ENCODE data around the gene ATG10. TPM values are rescaled to one million over a fixed set of nuclear protein-coding genes. Genes with fewer than 3 reads are reported as not detected.
"Not testable (repeated sequence)": the region's sequence is repeated elsewhere in the genome, so short reads cannot be mapped to it uniquely, and the experiment has no call there.

The ATG10 gene
- total RNA-seq, 1 donor from 2014 or later: 8.6 TPM

DNA sequence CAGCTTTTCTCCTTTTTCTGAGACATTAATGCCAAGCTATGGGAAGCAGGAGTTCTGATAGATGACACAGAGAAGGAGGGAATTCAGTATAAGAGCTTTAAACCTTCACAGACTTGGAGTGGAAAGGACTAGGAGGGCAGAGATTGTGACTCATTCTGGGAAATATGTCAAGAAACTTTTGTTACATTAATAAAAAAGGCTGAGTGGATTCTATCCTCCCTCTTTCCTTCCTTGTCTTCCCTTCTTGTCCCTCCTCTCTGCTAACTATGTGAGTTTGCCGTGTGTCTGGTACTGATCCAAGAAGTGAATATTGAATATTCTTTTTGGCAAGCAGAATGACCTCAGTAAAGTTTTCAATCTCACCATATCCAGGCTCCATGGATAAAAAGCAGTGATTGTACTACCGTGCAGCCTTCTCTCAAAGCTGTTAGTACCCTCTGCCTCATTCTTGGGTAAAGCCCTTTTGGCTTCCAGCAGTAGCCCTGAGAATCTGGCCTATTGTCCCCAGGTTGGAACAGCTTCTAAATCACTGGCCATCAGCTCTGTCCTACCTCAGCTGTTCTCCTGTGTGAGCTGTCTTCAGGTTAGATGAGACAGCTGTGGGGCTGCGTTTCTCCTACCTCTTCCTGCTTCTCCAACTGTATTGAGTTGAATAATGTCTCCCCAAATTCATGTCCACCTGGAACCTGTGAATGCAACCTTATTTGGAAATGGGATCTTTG lies 73.9 kb downstream of the ATG10 start:
- DNase-seq (ENCODE audit: low spot score in 2 of 2) (no peak), FAIRE-seq (no peak)

DNA sequence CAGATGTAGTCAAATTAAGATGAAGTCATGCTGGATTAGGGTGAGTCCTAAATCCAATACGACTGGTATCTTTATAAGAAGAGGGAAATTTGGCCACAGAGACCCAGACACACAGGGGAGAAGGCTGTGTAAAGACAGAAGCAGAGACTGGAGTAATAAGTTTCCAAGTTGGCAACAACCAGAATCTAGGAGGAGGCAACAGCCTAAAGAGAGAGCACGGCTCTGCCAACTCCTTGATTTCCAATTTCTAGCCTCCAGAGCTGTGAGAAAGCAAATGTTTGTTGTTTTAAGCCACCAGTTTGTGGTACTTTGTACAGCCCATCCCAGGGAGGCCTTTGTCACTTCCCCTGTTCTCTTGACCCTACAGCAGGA lies 74.4 kb downstream of the ATG10 start:
- FAIRE-seq (no peak), DNase-seq (ENCODE audit: low spot score in 2 of 2) (no peak)

DNA sequence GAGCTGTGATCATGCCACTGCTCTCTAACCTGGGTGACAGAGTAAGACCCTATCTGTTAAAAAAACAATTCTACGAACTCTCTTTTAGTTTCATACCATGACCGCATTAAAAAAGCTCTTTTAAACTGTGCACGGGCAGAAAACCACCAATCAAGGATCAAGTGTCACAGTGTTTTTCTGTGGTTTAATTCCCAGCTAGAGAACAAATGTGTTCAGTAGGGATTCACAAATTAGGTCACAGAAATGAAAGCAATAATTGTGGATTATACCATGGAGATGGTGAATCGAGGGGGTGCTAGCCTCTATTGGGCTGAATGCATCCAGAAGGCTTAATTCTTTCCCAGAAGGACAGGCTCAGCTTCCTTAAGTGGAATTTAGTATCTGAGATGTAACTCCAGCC lies 79.1 kb downstream of the ATG10 start:
- FAIRE-seq: no peak
- DNase-seq (ENCODE audit: low spot score in 2 of 2): no peak

DNA sequence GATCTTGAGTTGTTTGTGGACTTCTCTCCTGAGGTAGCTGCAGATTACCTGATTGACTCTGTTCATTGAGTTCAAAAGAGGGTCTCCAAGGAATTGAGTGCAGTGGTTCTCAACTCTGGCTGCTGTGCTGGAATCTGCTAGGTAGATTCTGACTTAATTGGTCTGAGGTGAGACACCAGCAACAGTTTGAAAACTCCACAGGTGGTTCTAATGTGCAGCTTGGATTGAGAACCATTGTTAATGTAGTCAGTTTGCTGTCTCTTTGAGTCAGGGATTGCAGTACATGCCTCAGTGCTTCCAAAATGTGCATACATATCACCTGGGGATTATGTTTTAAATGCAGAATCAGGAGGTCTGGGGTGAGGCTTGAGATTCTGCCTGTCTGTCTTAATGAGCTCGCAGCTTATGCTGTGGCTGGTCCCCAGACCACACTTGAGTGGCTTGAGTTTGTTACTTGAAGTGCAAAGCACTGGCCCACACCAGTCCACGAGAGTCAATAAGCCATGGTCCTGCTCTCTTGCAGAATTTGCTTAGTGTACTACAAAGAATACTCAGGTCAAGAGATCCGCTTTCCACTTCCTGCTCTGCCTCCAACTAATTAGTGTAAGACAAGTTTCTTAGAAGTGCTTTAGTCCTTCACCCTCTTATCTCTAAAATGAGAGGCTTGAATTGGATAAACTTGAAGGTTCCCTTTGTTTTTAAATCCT lies 82.3 kb downstream of the ATG10 start:
- DNase-seq (ENCODE audit: low spot score in 2 of 2) (no peak), FAIRE-seq (no peak)

DNA sequence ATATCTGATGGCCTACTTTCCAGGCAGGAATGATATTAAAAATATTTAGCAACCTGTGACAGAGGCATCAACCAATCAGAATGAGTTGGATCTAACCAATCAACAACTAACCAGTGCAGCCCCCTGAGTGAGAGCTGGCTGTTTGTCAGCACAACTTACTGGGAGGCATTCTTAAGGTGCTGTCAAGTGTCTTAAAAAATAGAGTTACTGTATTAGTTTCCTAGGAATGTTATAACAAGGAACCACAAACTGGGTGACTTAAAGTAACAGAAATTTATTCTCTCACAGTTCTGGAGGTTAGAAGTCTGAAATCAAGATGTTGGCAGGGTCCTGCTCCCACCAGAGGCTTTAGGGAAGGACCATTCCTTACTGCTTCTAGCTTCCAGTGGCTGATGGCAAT lies 85.2 kb downstream of the ATG10 start:
- no peak for FAIRE-seq
- no peak for DNase-seq (ENCODE audit: low spot score in 2 of 2)

DNA sequence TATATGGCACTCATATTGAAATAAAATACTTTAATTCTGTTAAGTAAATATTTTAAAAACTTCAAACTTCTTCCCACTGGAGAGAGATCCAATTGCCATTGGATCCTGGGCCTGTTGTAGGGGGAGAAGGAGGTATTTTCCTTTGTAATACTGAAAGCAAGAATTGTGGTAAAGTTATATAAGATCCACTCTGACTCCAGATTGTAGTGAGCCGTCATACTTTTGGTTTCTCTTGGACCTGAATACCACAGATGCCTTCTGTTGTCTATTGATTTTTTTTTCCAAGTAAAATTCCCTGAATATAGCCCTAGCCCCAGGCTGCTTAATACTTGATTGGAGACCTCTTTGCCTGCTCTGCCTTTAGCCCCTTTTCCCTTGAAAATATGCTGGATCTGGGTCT lies 86.9 kb downstream of the ATG10 start:
- DNase-seq (ENCODE audit: low spot score in 2 of 2) (no peak), FAIRE-seq (no peak)

DNA sequence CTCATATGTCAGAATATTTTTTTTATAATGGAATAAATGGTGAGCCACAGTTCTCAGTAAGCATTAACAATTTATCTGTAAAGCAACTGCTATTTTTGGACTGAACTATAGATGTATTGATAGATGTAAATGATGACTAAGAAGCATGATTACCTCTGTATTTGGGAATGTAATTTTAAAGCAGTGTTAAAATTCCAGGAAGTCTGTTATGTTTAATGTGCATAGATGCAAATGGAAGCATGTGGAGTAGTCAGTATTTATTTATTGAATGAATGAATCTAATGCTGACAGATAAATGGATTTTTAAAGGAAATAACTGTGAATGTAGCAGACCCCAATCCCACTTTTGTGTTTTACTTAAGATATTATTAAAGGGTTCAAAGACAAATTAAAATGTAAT lies 95.0 kb downstream of the ATG10 start:
- no peak for FAIRE-seq
- DNase-seq (ENCODE audit: low spot score in 2 of 2): no peak

DNA sequence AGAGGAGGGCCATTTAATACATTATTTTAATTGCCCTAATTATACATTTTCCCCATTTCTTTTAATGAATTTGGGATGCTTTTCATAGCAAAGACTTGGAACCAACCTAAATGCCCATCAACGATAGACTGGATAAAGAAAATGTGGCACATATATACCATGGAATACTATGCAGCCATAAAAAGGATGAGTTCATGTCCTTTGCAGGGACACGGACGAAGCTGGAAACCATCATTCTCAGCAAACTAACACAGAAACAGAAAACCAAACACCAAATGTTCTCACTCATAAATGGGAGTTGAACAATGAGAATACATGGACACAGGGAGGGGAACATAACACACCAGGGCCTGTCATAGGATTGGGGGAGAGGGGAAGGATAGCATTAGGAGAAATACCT lies 96.2 kb downstream of the ATG10 start:
- DNase-seq (ENCODE audit: low spot score in 2 of 2); FAIRE-seq: not testable (repeated sequence)

DNA sequence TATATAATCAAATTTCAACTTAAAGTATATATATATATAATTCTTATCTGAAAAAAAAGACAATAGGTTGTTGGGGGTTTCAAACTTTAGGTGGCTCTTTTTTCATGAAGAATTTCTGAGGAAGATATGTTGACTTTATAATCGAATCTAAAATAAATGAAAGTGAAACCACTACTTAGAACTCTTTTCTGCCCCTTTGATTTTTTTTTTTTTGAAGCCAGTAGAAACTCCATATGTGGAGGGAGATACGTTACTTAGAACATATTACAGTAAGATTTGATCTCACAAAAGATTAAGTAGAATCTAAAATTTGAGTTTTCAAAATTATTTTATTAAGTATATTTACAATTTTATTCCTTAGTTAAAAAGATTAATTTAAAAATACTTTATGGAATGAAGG lies 96.9 kb downstream of the ATG10 start:
- no peak for DNase-seq (ENCODE audit: low spot score in 2 of 2)
- peak; percentile 76 for FAIRE-seq

DNA sequence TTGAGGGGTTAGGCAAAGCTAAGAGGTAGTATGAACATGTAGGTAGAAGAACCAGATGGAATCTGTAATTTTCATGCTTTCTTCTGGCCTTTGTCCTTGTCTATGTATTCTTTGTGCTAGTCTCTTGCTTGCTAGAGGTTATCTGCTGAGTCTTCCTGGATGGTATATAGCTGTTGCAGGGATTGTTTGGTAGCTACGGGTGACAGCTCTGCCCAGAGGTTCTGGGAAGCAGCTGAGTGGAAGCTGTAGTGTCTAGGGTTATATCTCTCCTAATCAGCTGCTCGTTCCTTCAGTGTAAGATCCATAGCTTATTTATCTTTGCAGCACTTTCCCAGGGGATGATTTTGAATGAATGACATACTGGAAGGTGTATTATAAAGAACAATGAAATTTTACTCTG lies 100.3 kb downstream of the ATG10 start:
- FAIRE-seq: no peak
- DNase-seq (ENCODE audit: low spot score in 2 of 2): no peak

DNA sequence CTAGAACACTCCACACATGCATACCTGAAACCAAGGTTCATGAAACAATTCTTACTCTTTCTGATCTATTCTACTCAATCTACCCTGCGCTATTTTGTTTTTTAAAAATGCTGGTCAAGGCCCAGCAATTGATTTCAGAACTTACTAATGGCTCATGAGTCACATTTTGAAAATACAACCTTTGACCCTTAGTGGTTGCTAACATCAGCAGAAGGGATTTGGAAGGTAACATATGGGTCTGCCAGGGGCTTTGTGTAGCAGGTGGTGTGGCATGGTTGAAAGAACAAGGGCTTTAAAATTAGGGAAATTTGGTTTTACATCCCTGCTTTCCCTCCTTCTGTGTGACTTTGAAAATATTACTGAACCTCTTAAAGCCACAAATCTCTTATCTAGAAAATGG lies 101.4 kb downstream of the ATG10 start:
- FAIRE-seq (no peak), DNase-seq (ENCODE audit: low spot score in 2 of 2) (no peak)

DNA sequence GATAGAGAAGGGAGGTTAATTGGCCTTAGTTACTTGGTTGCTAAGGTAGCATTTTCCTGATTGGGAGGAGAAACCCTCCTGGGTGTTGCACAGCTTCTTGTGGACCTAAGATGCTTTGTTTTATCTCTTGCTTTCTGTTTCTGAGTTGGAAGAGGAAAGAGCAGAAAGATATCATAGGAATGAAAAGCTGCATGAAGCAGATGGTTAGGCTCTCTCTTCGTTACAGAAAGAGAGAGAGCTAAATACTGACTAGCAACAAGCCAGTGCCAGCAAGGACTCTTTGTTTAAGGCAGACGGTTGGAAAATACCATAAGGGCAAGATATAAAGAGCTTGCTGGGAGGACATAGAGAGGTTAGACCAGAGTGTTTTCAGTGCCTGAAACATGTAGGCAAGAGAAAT lies 103.1 kb downstream of the ATG10 start:
- FAIRE-seq: no peak
- no peak for DNase-seq (ENCODE audit: low spot score in 2 of 2)

DNA sequence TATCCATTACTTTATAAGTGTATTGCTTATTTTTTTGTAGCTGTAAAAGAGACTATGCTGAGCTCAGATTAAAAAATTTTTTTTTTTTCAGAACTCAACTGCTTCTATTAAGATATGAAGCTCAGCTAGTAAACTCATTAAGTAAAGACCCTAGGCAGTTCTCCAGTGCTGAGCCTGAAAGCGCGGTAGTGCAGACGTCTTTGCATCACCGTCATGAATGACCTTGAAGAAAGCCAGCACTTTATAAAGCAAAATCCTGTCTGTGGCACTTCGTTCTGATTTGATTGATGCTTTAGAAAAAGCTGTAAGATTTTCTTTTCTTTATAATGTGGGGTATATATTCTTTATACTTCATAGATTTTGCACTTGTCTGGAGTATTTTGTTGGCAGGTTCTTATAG lies 105.7 kb downstream of the ATG10 start:
- no peak for DNase-seq (ENCODE audit: low spot score in 2 of 2)

DNA sequence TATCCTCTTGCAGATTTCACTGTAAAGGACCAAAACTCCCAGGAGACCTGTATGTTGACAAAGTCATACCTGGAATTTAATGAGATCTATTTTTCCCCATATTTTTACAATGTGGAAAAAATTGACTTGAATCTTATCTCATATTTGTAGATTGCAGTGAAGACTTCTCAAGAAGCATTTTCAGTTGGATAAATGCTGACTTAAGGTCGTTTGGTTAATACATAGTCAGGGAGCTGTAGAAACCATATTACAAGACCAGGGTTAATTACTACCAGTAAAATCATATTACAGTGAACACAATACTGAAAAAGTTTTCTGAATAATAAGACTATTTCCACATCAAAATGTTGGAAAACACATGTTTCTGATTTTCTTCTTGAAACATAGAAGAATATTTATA lies 119.8 kb downstream of the ATG10 start:
- FAIRE-seq: no peak
- no peak for DNase-seq (ENCODE audit: low spot score in 2 of 2)

More for the DNA sequence above, 105.7 kb downstream of the ATG10 start:
- FAIRE-seq: no peak

DNA sequence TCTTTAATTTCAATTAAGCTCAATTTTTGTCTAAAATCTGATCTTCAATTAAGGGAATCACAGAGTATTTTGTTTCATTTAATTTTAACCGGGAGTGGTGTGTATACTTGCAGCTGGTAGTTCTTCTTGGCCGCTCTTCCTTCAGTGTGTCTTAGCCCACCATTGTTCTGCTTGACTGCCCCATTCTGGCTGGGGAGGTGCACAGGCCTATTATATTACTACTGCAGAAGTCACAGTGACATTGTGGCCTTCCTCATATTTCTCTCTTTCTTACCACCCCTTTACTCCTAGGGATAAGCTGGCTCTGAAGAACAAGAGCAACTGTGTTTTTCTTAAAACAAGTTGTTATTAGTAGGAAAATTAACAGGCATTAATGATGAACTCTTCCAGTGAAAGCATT lies 123.7 kb downstream of the ATG10 start:
- no peak for FAIRE-seq
- DNase-seq (ENCODE audit: low spot score in 2 of 2): no peak

DNA sequence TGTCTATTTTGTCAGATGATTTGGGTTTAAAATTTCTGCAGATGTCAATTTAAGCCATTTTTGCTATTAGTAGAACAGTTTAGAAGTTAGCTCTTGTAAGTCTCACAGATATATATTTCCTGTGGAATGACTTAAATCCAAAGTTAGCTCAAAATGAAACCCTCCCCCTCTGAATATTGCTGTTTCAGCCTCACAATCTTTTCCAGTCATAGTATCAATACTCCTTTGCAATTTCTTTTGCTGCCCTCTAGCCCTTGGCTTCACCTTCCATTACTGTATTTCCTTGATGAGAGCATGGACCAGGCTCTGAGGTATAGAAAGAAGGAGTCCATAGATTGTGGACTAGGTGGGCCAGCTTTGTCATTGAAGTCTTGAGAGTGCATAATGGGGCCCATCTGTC lies 124.4 kb downstream of the ATG10 start:
- no peak for DNase-seq (ENCODE audit: low spot score in 2 of 2)
- no peak for FAIRE-seq

DNA sequence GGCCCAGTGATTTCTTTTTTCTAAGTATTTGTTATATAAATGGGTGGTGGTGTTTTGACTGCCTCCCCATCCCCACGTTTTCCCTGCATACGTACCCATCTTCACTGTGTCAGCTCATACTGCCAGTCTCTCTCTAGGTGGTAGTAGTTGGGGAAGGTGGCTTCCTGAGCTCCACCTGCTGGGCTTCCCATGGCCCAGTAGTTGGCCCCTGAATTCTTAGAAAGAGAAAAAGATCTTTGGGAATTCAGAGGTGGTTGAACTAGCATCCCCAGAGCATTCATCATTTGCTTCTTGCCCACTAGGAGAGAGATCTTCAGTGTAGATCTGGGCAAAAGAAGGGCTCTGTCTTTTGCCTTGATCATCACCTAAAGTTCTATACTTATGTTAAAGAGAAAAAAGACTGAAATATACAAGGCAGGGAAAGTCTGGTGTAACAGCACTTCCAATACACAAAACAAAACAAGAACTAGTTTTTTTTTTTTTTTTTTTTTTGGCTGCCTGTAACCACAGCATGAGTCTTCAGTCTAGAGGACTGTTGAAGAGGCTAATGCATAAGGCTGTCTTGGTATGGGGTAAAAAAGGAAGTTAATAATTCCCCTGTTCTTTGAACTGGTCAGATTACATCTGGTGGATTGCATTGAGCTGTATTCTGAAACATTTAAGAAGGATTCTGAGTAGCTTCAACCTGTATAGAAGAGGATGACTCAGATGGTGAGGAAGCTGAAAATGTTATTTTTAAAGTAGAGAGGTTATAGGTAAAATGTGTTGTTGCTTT lies 128.7 kb downstream of the ATG10 start:
- FAIRE-seq: no peak
- no peak for DNase-seq (ENCODE audit: low spot score in 2 of 2)

DNA sequence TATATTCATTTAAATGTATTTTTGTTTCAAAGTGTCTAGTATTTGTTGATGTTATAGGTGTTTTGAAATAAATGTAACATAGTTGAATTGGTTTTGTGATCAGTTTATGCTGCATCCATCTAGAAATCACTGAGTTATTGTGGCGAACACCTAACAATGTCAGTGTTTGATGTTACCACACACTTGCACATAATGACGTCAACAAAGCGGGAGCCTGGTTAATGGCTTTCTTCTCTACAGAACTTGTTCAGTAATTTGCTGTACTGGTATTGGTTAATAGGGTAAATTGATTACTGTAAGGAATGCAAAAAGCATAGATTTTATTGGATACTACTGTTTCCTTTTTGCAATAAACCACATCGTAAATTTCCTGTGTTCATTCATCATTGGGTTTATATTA lies 133.0 kb downstream of the ATG10 start:
- FAIRE-seq (no peak), DNase-seq (ENCODE audit: low spot score in 2 of 2) (no peak)

DNA sequence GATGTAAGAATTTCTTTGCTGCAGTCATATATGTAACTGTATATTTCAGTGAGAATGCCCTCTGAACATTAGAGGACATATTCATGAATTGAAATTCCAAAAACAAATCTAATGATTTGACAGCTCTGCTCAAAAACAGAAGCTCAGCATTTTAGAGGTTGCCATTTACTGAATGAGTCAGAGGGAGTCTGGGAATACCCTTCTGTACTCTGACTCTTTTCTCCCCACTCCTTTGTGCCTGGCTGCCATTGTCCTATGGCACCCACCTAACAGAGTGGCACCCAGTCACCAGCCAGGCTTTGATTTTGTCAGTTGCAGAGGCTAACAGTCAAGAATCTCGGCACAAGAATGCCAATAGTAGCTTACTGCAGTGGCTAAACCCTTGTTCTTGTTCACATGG lies 133.6 kb downstream of the ATG10 start:
- peak in 1 of 2 donors; percentile 5 for DNase-seq (ENCODE audit: low spot score in 2 of 2)
- FAIRE-seq: no peak

DNA sequence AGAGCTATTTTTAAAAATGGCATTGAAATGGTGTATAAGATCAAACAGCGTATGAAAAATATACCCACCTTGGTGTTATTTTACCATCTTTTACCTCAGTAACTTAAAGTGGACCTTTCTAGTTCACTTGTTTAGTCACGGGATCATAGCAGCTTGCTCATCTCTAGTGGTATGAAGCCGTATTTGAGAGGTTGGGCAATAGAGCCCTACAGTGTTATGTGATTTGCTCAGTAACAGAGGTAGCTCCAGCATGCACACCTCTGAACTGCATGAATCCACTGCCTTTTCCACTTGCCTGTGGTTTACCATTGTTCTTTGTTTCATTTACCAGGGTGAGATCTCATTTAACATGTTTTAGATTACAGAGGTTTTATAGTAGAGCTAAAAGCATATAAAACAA lies 134.4 kb downstream of the ATG10 start:
- no peak for DNase-seq (ENCODE audit: low spot score in 2 of 2)
- no peak for FAIRE-seq

DNA sequence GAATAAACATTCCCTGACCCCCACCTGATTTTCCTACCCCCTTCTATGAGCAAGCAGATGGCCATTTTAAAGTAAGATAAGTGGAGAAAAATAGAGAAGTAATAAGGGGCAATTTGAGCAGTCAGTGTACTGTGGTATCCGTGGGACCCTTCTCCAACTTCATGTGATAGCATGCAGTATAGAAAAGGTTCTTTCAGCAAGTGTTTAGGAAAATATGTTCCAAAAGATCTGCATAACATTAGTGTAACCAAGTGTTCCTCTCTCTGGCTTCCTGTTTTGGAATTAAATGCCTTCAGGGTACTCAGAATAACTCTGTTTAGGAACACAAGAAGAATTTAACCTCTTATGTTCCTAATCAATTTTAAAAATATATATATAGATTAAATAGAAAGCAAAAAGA lies 134.9 kb downstream of the ATG10 start:
- no peak for FAIRE-seq
- no peak for DNase-seq (ENCODE audit: low spot score in 2 of 2)

DNA sequence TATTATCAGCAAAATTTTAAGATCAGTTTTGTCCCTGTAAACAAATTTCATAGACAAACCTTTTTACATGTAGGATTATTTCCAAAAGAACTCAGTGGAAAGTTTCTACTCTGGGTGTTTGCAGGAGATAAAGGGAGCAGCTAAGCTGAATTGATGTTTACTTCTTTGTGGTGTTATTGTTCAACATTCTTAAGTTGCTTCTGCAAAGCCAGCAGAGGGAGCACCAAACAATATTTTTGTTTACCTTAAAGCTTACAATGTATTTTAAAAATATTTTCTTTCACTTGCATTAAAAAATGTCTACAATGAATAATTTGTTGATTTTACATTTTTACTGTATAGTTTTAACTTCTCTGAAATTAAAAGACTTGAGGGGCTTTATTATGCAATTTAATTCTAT lies 135.4 kb downstream of the ATG10 start:
- FAIRE-seq: peak; percentile 93
- DNase-seq (ENCODE audit: low spot score in 2 of 2): no peak
